ENCODE results near the gene WDR64.

WDR64 gene

DNA sequence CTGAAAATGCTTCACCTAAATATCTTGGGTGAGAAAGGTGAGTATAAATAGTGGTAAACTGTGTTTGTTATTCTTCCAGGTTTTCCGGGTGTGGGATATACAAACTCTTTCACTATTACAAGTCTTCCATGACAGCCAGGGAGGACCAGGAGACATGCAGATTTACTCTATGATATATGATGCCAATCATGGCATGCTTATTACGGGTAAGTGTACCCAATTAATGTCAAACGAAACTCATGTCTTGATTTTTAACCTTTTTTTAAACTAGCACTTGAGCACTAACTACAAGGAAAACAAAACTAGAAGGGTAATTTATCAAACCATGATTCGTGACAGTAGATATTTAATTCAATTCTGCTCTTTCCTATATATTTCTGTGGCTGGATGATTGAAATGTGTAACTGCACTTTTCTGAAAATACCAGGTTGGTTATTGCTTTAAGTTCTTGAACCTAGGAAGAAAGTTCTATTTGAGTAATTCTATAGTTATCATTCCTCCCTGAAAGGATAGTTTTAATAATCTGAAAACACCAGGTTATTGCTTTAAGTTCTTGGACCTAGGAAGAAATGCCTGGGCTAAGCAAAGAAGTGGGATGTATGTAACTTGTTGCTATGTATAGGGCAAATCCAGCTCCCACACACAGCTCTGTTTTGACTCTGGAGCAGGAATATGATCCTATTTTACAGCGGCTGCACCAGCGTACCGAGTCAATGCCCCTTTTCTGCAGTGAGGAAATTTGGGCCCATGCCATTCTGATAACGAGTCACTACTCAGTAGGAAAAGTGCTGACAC is 86.4 kb downstream of the WDR64 start:
- TF ChIP-seq, protein P1, sequence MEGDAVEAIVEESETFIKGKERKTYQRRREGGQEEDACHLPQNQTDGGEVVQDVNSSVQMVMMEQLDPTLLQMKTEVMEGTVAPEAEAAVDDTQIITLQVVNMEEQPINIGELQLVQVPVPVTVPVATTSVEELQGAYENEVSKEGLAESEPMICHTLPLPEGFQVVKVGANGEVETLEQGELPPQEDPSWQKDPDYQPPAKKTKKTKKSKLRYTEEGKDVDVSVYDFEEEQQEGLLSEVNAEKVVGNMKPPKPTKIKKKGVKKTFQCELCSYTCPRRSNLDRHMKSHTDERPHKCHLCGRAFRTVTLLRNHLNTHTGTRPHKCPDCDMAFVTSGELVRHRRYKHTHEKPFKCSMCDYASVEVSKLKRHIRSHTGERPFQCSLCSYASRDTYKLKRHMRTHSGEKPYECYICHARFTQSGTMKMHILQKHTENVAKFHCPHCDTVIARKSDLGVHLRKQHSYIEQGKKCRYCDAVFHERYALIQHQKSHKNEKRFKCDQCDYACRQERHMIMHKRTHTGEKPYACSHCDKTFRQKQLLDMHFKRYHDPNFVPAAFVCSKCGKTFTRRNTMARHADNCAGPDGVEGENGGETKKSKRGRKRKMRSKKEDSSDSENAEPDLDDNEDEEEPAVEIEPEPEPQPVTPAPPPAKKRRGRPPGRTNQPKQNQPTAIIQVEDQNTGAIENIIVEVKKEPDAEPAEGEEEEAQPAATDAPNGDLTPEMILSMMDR (IDR thresholded peaks at IDR 0.05; ENCODE audit: extremely low read depth, missing control alignments) = no peak
- DNase-seq (ENCODE audit: low spot score) = no peak

DNA sequence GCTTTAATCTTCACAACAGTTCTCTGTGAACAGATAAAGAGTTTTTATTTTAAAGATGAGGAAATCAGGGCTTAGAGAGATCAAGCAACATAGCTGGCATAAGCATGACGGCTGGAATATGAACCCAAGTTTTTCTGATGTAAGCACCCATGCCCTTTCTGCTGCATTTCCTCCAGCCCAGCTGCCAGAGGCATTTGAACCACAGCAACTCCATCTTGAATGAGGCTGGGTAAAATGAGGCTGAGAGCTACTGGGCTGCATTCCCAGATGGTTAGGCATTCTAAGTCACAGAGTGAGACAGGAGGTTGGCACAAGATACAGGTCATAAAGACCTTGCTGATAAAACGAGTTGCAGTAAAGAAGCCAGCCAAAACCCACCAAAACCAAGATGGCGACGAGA is 90.0 kb downstream of the WDR64 start:
- TF ChIP-seq, protein P1 (IDR thresholded peaks at IDR 0.05; ENCODE audit: extremely low read depth, missing control alignments) = no peak
- no peak for DNase-seq (ENCODE audit: low spot score)

GRCh38 chr1:241744591-241744990 is 92.5 kb downstream of the WDR64 start:
- TF ChIP-seq, protein P1 (IDR thresholded peaks at IDR 0.05; ENCODE audit: extremely low read depth, missing control alignments) = no peak

DNA sequence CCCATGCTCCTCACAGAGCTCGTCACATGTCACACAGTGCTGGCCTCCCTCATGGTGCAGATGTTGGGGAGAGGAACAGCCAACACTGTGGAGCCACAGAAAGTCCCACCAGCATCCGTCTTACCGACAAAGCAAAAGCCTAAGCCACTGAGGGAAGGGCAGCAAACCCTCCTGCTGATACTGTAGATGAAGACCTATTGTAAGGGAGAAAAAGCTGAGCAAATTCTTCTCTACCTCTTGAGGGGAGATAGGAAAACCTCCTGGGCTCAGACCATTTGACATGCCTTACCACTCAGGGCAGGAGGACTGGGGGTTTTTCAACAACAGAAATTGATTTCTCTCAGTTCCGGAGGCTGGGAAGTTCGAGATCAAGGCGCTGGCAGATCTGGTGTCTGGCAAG is 95.9 kb downstream of the WDR64 start:
- DNase-seq (ENCODE audit: low spot score) = no peak
- TF ChIP-seq, protein P1 (IDR thresholded peaks at IDR 0.05; ENCODE audit: extremely low read depth, missing control alignments) = no peak

More at GRCh38 chr1:241744591-241744990, 92.5 kb downstream of the WDR64 start:
- DNase-seq (ENCODE audit: low spot score) = no peak

DNA sequence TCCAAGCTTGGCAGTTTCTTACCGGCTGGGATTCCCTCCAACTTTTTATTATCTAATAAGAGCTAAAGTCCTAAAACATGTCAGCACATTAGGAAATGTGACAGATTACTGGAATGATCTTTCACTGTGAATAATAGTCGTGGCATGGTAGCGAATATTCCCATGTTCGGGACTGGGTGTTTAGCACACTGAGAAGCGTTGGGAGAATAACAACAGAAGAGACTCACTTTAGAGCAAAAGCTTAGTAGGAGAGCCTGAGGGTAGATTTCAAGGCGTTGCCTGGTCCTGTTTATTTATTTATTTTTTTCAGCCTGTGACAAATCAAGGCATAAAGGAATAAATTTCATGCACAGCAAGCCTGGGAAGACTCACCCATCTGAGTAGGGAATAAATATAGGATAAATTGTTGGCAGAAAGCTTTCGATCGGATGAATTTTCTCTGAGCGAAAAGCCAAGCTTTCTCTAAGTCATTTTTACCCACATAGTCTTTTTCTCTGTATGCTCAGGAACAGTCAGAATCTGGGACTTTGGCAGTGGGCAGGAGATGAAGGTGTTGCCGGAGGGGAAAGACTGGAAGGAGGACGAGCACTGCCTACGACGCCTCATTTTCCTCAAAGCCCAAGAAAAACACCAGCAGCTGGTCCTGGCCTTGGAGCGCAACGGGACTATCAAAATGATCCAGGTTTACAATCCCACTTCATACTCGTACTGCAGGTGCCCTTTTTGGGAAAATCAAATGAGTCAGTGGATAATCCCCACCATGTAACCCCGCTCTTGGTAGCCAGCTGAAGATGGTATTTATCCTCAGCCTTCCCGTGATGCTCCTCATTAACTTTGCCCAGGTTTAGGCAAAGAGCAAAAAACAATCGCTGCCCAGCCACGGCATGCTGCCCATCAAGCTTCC is 97.2 kb downstream of the WDR64 start:
- DNase-seq (ENCODE audit: low spot score) = no peak
- TF ChIP-seq, protein P1 (IDR thresholded peaks at IDR 0.05; ENCODE audit: extremely low read depth, missing control alignments) = no peak

GRCh38 chr1:241749945-241750695 is 98.0 kb downstream of the WDR64 start:
- TF ChIP-seq, protein P1 (IDR thresholded peaks at IDR 0.05; ENCODE audit: extremely low read depth, missing control alignments) = no peak
- DNase-seq (ENCODE audit: low spot score) = no peak

Measured in GM20000 (cell line).